WTC11 (cell line): ENCODE results near the gene MT1G. TPM values are rescaled to one million over a fixed set of nuclear protein-coding genes. Genes with fewer than 3 reads are reported as not detected.

Source experiments
- ATAC-seq: fragments of 200-7000 bp; cut with Tn5 transposase; 2 replicates; pipeline ENCODE4 v1.10.0; 2021; ENCODE audit warnings: mild to moderate bottlenecking, moderate library complexity
- CTCF ChIA-PET: fragments of 300-600 bp; sonication (Branson Sonifier 250); formaldehyde crosslinking; loops from one replicate; lab custom pipeline; 2021; ENCODE audit warnings: antibody characterized with exemption; lab: Charles Lee
- POLR2A ChIA-PET: fragments of 350-600 bp; sonication (Branson Sonifier 250); formaldehyde crosslinking; loops from one replicate; lab custom pipeline; 2021; ENCODE audit warnings: antibody characterized with exemption; lab: Charles Lee
- DNase-seq: peaks from one replicate; pipeline ENCODE4 v3.0.0; 2021; ENCODE audit warnings: low spot score
- H3K27ac Mint-ChIP-seq: 2 replicates; pipeline ENCODE4 v1.8.0; 2021; ENCODE audit warnings: mixed read lengths
- H3K27me3 Mint-ChIP-seq: 2 replicates; pipeline ENCODE4 v1.8.0; 2021; ENCODE audit warnings: low read depth, mild to moderate bottlenecking, moderate library complexity, mixed read lengths
- H3K36me3 Mint-ChIP-seq: 2 replicates; pipeline ENCODE4 v1.8.0; 2021; ENCODE audit warnings: mixed read lengths
- H3K4me1 Mint-ChIP-seq: 2 replicates; pipeline ENCODE4 v1.8.0; 2022; ENCODE audit warnings: mixed read lengths
- H3K4me3 Mint-ChIP-seq: 2 replicates; pipeline ENCODE4 v1.8.0; 2021; ENCODE audit warnings: mild to moderate bottlenecking, moderate library complexity, mixed read lengths
- H3K9me3 Mint-ChIP-seq: 2 replicates; pipeline ENCODE4 v1.8.0; 2021; ENCODE audit warnings: mixed read lengths
- FOXK1 ChIP-seq: sonication (generic); formaldehyde crosslinking; IDR thresholded peaks from 2 replicates; pipeline ENCODE4 v1.8.0; 2022; ENCODE audit warnings: mild to moderate bottlenecking, moderate library complexity, missing genetic modification reagents
- FOXP1 ChIP-seq: sonication (generic); formaldehyde crosslinking; IDR thresholded peaks from 2 replicates; pipeline ENCODE4 v1.8.0; 2022; ENCODE audit warnings: missing genetic modification reagents, mild to moderate bottlenecking, moderate library complexity, borderline replicate concordance
- IRF2 ChIP-seq: sonication (generic); formaldehyde crosslinking; IDR thresholded peaks from 2 replicates; pipeline ENCODE4 v1.8.0; 2022; ENCODE audit warnings: low read depth, missing genetic modification reagents, borderline replicate concordance
- KAT7 ChIP-seq: sonication (generic); formaldehyde crosslinking; IDR thresholded peaks from 2 replicates; pipeline ENCODE4 v1.8.1; 2023; ENCODE audit warnings: missing genetic modification reagents, mild to moderate bottlenecking, borderline replicate concordance
- SMAD3 ChIP-seq: sonication (generic); formaldehyde crosslinking; IDR thresholded peaks from 2 replicates; pipeline ENCODE4 v1.8.0; 2022; ENCODE audit warnings: missing genetic modification reagents, mild to moderate bottlenecking, borderline replicate concordance
- SP1 ChIP-seq: sonication (generic); formaldehyde crosslinking; conservative IDR thresholded peaks from 2 replicates; pipeline ENCODE4 v1.8.1; 2022; ENCODE audit warnings: missing genetic modification reagents
- TEAD1 ChIP-seq: sonication (generic); formaldehyde crosslinking; IDR thresholded peaks from 2 replicates; pipeline ENCODE4 v1.8.0; 2022; ENCODE audit warnings: mild to moderate bottlenecking, missing genetic modification reagents
- TP53 ChIP-seq: sonication (generic); formaldehyde crosslinking; IDR thresholded peaks from 2 replicates; pipeline ENCODE4 v1.8.1; 2023; ENCODE audit warnings: mild to moderate bottlenecking, missing genetic modification reagents
- USF1 ChIP-seq: sonication (generic); formaldehyde crosslinking; IDR thresholded peaks from 2 replicates; pipeline ENCODE4 v1.8.0; 2022; ENCODE audit warnings: mild to moderate bottlenecking, missing genetic modification reagents
- ZBTB21 ChIP-seq: sonication (generic); formaldehyde crosslinking; IDR thresholded peaks from 2 replicates; pipeline ENCODE4 v1.8.1; 2023; ENCODE audit warnings: mild to moderate bottlenecking, missing genetic modification reagents, borderline replicate concordance
- ZNF423 ChIP-seq: fragments of 250-450 bp; sonication (Bioruptor Pico); IDR thresholded peaks from 2 replicates; pipeline ENCODE4 v2.1.2; 2022; ENCODE audit warnings: mild to moderate bottlenecking, moderate library complexity
- total RNA-seq: library from RNA; stranded (reverse); gene quantifications from 3 replicates; pipeline ENCODE4 v1.2.3, GENCODE V29; 2021
- TF ChIP-seq, protein P1 (sequence below): sonication (generic); formaldehyde crosslinking; IDR thresholded peaks from 2 replicates; pipeline ENCODE4 v1.8.1; 2023; ENCODE audit warnings: mild to moderate bottlenecking, missing genetic modification reagents, moderate library complexity
- TF ChIP-seq, protein P2 (sequence below): sonication (generic); formaldehyde crosslinking; IDR thresholded peaks from 2 replicates; pipeline ENCODE4 v1.8.0; 2022; ENCODE audit warnings: mild to moderate bottlenecking, missing genetic modification reagents
- TF ChIP-seq, protein P3 (sequence below): sonication (generic); formaldehyde crosslinking; IDR thresholded peaks from 2 replicates; pipeline ENCODE4 v1.8.0; 2022; ENCODE audit warnings: mild to moderate bottlenecking, missing genetic modification reagents
- TF ChIP-seq, protein P4 (sequence below): fragments of 250-450 bp; sonication (Bioruptor Pico); conservative IDR thresholded peaks from 2 replicates; pipeline ENCODE4 v1.9.0; 2021; ENCODE audit warnings: mild to moderate bottlenecking

MT1G gene
- total RNA-seq, 1 experiment from 2014 or later: 333 TPM

- TF ChIP-seq, protein P1, sequence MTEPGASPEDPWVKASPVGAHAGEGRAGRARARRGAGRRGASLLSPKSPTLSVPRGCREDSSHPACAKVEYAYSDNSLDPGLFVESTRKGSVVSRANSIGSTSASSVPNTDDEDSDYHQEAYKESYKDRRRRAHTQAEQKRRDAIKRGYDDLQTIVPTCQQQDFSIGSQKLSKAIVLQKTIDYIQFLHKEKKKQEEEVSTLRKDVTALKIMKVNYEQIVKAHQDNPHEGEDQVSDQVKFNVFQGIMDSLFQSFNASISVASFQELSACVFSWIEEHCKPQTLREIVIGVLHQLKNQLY (CRISPR knock-in tag): no peak
- TF ChIP-seq FOXP1: no peak
These were observed 22.6 kb downstream of the MT1G start (continued) for GRCh38 chr16:56645311-56645710.

- no peak for ATAC-seq
- Mint-ChIP-seq H3K36me3 (no peaks in the 10 kb centered on the region), H3K27ac (no peak overlapping the region), H3K4me1 (peaks cover 19% of the 10 kb centered on the region), H3K4me3 (peak overlapping the region; percentile 63), H3K27me3 (peaks cover 100% of the 10 kb centered on the region), H3K9me3 (no peaks in the 10 kb centered on the region)
- POLR2A ChIA-PET: interaction anchor here (0.6 kb wide), 1 partner anchor 14 kb away, joined by 3 read pairs; no protein-coding TSS in a partner anchor
- no peak for DNase-seq
- CTCF ChIA-PET: interaction anchor here (0.8 to 2.8 kb wide), 13 partner anchors 9 to 58 kb away, joined by 3 to 15 read pairs (median 3); partner anchors contain the start of genes MT1B, MT1E, MT1G and MT2A
- TF ChIP-seq SMAD3 (CRISPR knock-in tag) (no peak), IRF2 (CRISPR knock-in tag) (0 out of 2 replicates have a peak, but pooled peaks have one; percentile 55)
These were observed 24.0 kb downstream of the MT1G start for GRCh38 chr16:56643833-56644232.

DNA sequence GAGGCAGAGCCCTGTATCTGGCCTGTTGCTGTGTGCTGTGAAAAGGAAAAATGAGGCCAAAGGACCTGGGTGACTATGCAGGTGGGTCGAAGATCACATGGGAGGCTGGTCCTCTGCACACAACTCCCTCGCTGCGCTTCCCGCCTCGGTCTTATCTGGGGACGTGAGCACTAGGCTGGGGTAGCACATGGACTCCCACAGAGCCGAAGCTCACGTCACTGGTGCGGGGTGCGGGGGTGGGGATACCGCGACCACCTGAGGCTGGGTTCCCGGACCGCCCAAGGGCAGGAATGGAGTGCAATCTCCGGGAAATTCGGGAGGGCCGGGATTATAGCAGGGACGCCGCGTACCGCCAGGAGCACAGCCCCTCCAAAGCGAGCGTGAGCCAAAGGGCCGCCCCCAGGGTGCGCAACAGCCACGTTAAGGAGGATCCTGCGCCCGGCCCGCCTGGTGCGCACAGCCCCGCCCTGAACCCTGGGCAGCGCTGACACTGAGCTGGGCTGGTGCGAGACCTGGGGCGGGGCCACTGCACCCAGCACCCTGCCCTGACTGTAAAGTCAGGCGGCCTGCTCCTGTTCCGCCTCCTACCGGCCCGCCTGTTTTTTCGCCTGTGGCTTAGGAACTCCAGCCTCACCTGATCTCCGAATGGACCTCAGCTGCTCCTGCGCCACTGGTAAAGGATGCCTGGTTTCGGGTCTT, 24.6 kb downstream of the MT1G start:
- ChIA-PET POLR2A (interaction anchor here (0.6 kb wide), 1 partner anchor 13 kb away, joined by 3 read pairs; no protein-coding TSS in a partner anchor), CTCF (interaction anchor here (0.8 to 2.8 kb wide), 13 partner anchors 9 to 58 kb away, joined by 3 to 15 read pairs (median 3); partner anchors contain the start of genes MT1B, MT1E, MT1G and MT2A)
- Mint-ChIP-seq H3K9me3 (no peaks in the 10 kb centered on the region), H3K27me3 (peaks cover 100% of the 10 kb centered on the region), H3K4me1 (peaks cover 22% of the 10 kb centered on the region), H3K4me3 (peak overlapping the region; percentile 63), H3K36me3 (no peaks in the 10 kb centered on the region), H3K27ac (no peak overlapping the region)
- 0 out of 2 replicates have a peak, but pooled peaks have one; percentile 19 for TF ChIP-seq FOXP1
- TF ChIP-seq ZBTB21 (CRISPR knock-in tag): no peak
- no peak for TF ChIP-seq FOXK1 (CRISPR knock-in tag)
- TF ChIP-seq TP53 (CRISPR knock-in tag): no peak
- 0 out of 2 replicates have a peak, but pooled peaks have one; percentile 7 for TF ChIP-seq TEAD1 (CRISPR knock-in tag)
- 0 out of 2 replicates have a peak, but pooled peaks have one; percentile 28 for TF ChIP-seq KAT7
- TF ChIP-seq SP1 (CRISPR knock-in tag): peak; percentile 47
- TF ChIP-seq USF1: peak; percentile 39; the same call in 1 of the 2 replicates
- TF ChIP-seq ZNF423 (CRISPR knock-in tag): peak; percentile 57; the same call in 1 of the 2 replicates
- TF ChIP-seq, protein P2, sequence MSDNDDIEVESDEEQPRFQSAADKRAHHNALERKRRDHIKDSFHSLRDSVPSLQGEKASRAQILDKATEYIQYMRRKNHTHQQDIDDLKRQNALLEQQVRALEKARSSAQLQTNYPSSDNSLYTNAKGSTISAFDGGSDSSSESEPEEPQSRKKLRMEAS (CRISPR knock-in tag): peak; percentile 72
- TF ChIP-seq, protein P3, sequence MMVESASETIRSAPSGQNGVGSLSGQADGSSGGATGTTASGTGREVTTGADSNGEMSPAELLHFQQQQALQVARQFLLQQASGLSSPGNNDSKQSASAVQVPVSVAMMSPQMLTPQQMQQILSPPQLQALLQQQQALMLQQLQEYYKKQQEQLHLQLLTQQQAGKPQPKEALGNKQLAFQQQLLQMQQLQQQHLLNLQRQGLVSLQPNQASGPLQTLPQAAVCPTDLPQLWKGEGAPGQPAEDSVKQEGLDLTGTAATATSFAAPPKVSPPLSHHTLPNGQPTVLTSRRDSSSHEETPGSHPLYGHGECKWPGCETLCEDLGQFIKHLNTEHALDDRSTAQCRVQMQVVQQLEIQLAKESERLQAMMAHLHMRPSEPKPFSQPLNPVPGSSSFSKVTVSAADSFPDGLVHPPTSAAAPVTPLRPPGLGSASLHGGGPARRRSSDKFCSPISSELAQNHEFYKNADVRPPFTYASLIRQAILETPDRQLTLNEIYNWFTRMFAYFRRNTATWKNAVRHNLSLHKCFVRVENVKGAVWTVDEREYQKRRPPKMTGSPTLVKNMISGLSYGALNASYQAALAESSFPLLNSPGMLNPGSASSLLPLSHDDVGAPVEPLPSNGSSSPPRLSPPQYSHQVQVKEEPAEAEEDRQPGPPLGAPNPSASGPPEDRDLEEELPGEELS (CRISPR knock-in tag): 0 out of 2 replicates have a peak, but pooled peaks have one; percentile 3
- TF ChIP-seq, protein P4, sequence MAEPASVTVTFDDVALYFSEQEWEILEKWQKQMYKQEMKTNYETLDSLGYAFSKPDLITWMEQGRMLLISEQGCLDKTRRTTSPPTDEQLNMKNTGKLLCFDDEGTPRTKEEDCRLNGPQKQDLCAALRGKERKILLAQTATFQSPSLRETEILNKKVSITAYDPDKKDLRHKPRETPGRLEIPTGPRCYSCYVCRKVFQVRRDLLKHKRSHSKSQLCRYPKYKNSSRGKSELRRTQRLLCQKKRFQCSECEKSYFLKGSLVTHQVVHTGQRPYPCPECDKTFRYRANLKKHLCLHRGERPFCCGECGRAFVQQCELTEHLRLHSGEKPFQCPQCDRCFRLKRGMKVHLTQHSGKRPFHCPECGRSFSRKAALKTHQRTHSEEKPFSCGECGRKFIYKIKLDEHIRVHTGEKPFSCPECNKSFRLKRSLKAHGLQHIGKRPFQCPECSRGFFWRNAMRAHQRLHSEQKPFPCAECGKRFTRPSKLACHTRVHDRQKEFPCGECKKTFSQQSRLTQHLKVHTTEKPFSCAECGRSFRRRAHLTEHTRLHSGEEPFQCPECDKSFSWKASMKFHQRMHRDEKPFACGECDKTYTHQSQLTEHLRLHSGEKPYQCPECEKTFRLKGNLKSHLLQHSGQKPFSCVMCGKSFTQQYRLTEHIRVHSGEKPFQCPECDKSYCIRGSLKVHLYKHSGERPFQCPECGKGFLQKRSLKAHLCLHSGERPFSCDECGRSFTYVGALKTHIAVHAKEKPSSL (CRISPR knock-in tag): no peak
- peak; percentile 80 for ATAC-seq
- peak; percentile 63 for DNase-seq
